Measurements from ENCODE around the gene SUMF1.

DNA sequence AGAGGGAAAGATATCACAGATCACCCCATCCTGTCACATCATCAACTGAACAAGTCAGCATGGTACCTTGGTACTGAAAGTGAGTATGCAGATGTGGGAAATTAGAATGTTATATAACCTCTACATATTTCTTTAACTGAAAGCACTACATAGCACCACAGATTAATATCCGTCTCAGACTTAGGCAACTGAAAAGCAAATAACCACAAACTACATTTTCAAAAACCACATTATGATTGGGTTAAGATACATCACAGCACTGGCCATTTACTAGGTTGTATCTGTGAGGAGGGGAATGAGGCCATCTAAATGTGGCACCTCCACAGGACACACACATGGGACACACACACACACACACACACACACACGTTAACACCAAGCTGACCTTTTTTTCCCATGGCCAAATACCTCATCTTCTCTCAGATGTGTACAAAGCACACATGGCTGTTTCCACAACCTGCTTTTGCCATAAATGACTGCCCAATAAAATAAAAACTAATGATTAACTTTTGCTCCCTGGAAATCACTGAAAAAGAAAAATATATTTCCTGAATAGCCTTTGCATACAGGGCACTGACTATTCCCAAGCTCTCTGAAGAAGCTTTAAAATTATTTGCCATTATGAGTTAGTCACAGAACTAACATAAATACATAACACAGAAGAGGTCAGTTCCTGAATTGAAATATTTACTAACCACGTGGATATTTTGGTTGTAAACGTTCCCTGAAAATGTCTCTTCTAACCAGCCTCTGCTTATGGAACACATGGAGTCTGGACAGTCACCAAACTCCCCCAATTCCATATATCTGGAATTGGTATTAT, 60.1 kb downstream of the SUMF1 start:
- TF ChIP-seq, protein P1, sequence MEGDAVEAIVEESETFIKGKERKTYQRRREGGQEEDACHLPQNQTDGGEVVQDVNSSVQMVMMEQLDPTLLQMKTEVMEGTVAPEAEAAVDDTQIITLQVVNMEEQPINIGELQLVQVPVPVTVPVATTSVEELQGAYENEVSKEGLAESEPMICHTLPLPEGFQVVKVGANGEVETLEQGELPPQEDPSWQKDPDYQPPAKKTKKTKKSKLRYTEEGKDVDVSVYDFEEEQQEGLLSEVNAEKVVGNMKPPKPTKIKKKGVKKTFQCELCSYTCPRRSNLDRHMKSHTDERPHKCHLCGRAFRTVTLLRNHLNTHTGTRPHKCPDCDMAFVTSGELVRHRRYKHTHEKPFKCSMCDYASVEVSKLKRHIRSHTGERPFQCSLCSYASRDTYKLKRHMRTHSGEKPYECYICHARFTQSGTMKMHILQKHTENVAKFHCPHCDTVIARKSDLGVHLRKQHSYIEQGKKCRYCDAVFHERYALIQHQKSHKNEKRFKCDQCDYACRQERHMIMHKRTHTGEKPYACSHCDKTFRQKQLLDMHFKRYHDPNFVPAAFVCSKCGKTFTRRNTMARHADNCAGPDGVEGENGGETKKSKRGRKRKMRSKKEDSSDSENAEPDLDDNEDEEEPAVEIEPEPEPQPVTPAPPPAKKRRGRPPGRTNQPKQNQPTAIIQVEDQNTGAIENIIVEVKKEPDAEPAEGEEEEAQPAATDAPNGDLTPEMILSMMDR (IDR thresholded peaks at IDR 0.05), result no peak
- no peak for TF ChIP-seq POLR2A (IDR thresholded peaks at IDR 0.05)

Measured in adrenal gland (tissue), 5 donors.